ENCODE measurements around the gene PAQR4.

Gene PAQR4

GRCh38 chr16:2968738-2969544 is at the start of gene PAQR4:
Gene PAQR4, plus strand, starts transcription at chr16:2969348. Its CDS starts 327 bp downstream, at chr16:2969675.
- Histone ChIP-seq H3K9me2 (replicated peaks; ENCODE audit: insufficient read depth, low read length) (no peaks in the 10 kb centered on the region), H3K4me1 (ENCODE audit: low read length) (peaks cover 13% of the 10 kb centered on the region), H3K9me3 (replicated peaks; ENCODE audit: insufficient read depth, low read length) (no peaks in the 10 kb centered on the region), H2AFZ (ENCODE audit: low read length) (peak within 1 kb of the TSS; percentile 67), H3K79me2 (ENCODE audit: low read length) (peaks cover 33% of the 10 kb centered on the region), H3K9ac (ENCODE audit: low read length) (peak within 1 kb of the TSS; percentile 94), H3K4me3 (ENCODE audit: low read length) (peak within 1 kb of the TSS; percentile 100), H3K4me2 (ENCODE audit: low read depth, low read length) (peak within 1 kb of the TSS; percentile 97), H3F3A (ENCODE audit: insufficient read depth, low read length) (peaks cover 20% of the 10 kb centered on the region; the same call in 1 of the 2 replicates), H3K27ac (ENCODE audit: low read length) (peak within 1 kb of the TSS; percentile 66), H3K27me3 (replicated peaks; ENCODE audit: insufficient read depth, low read length) (peaks cover 10% of the 10 kb centered on the region), H3K36me3 (replicated peaks; ENCODE audit: insufficient read depth, low read length) (no peaks in the 10 kb centered on the region; the same call in 1 of the 2 replicates), H4K20me1 (ENCODE audit: insufficient read depth, low read length) (no peaks in the 10 kb centered on the region)
- peak; percentile 93 for DNase-seq
- TF ChIP-seq EZH2phosphoT487 (IDR thresholded peaks at IDR 0.05; ENCODE audit: low read length) (no peak), EZH2 (optimal IDR thresholded peaks at IDR 0.05; ENCODE audit: low read depth, low read length) (no peak), CTCF (IDR thresholded peaks at IDR 0.05; ENCODE audit: low read length) (no peak)

- peaks cover 36% of the 10 kb centered on the region for H3K79me2 ChIP-seq (ENCODE audit: low read length)
- no peak overlapping the region for H3K9ac ChIP-seq (ENCODE audit: low read length)
- no peak overlapping the region for H3K4me2 ChIP-seq (ENCODE audit: low read depth, low read length)
- TF ChIP-seq EZH2phosphoT487 (IDR thresholded peaks at IDR 0.05; ENCODE audit: low read length), result no peak
- TF ChIP-seq CTCF (IDR thresholded peaks at IDR 0.05; ENCODE audit: low read length), result peak; percentile 86
- no peaks in the 10 kb centered on the region for H4K20me1 ChIP-seq (ENCODE audit: insufficient read depth, low read length)
- no peak overlapping the region for H3K4me3 ChIP-seq (ENCODE audit: low read length)
- no peak overlapping the region for H2AFZ ChIP-seq (ENCODE audit: low read length)
- H3K36me3 ChIP-seq (replicated peaks; ENCODE audit: insufficient read depth, low read length), result no peaks in the 10 kb centered on the region
- no peaks in the 10 kb centered on the region for H3K9me2 ChIP-seq (replicated peaks; ENCODE audit: insufficient read depth, low read length)
- peaks cover 19% of the 10 kb centered on the region for H3F3A ChIP-seq (ENCODE audit: insufficient read depth, low read length)
- no peaks in the 10 kb centered on the region for H3K27me3 ChIP-seq (replicated peaks; ENCODE audit: insufficient read depth, low read length)
- H3K4me1 ChIP-seq (ENCODE audit: low read length), result peaks cover 11% of the 10 kb centered on the region
- peak; percentile 58 for DNase-seq
- H3K9me3 ChIP-seq (replicated peaks; ENCODE audit: insufficient read depth, low read length), result no peaks in the 10 kb centered on the region
- H3K27ac ChIP-seq (ENCODE audit: low read length), result no peak overlapping the region
These were observed 49.5 kb upstream of the PAQR4 start for GRCh38 chr16:2919511-2920255.

GRCh38 chr16:2923481-2923880 is 45.7 kb upstream of the PAQR4 start:
- no peaks in the 10 kb centered on the region for H3K9me3 ChIP-seq (replicated peaks; ENCODE audit: insufficient read depth, low read length)
- H4K20me1 ChIP-seq (ENCODE audit: insufficient read depth, low read length), result no peaks in the 10 kb centered on the region
- peaks cover 8% of the 10 kb centered on the region; the same call in 1 of the 2 replicates for H3F3A ChIP-seq (ENCODE audit: insufficient read depth, low read length)
- no peaks in the 10 kb centered on the region for H3K27me3 ChIP-seq (replicated peaks; ENCODE audit: insufficient read depth, low read length)
- no peak overlapping the region for H3K4me2 ChIP-seq (ENCODE audit: low read depth, low read length)
- no peak overlapping the region for H3K4me3 ChIP-seq (ENCODE audit: low read length)
- no peak overlapping the region for H3K27ac ChIP-seq (ENCODE audit: low read length)
- no peak overlapping the region for H2AFZ ChIP-seq (ENCODE audit: low read length)
- H3K9me2 ChIP-seq (replicated peaks; ENCODE audit: insufficient read depth, low read length), result no peaks in the 10 kb centered on the region
- no peak for DNase-seq
- TF ChIP-seq EZH2phosphoT487 (IDR thresholded peaks at IDR 0.05; ENCODE audit: low read length), result no peak
- no peak for TF ChIP-seq CTCF (IDR thresholded peaks at IDR 0.05; ENCODE audit: low read length)
- no peak for TF ChIP-seq EZH2 (optimal IDR thresholded peaks at IDR 0.05; ENCODE audit: low read depth, low read length)
- H3K36me3 ChIP-seq (replicated peaks; ENCODE audit: insufficient read depth, low read length), result no peaks in the 10 kb centered on the region
- no peak overlapping the region for H3K9ac ChIP-seq (ENCODE audit: low read length)
- H3K79me2 ChIP-seq (ENCODE audit: low read length), result peaks cover 41% of the 10 kb centered on the region
- peaks cover 10% of the 10 kb centered on the region; the same call in 1 of the 2 replicates for H3K4me1 ChIP-seq (ENCODE audit: low read length)
